ENCODE measurements around the gene IFIH1. TPM values are rescaled to one million over a fixed set of nuclear protein-coding genes. Genes with fewer than 3 reads are reported as not detected.

Gene IFIH1
- polyA plus RNA-seq, 1 experiment: 2.2 TPM

- H3K4me3 ChIP-seq (ENCODE audit: low read depth, low read length): no peak overlapping the region
- ChIA-PET POLR2A (interaction anchor here (1.2 to 2.2 kb wide), 2 partner anchors 9 to 36 kb away, joined by 5 to 16 read pairs; partner anchors contain the start of gene FAP), CTCF (interaction anchor here (0.6 to 2.5 kb wide), 4 partner anchors 9 to 646 kb away, joined by 3 to 37 read pairs (median 6); no protein-coding TSS in a partner anchor)
- no peak for DNase-seq (ENCODE audit: low read depth, low spot score)
- TF ChIP-seq, protein P1, sequence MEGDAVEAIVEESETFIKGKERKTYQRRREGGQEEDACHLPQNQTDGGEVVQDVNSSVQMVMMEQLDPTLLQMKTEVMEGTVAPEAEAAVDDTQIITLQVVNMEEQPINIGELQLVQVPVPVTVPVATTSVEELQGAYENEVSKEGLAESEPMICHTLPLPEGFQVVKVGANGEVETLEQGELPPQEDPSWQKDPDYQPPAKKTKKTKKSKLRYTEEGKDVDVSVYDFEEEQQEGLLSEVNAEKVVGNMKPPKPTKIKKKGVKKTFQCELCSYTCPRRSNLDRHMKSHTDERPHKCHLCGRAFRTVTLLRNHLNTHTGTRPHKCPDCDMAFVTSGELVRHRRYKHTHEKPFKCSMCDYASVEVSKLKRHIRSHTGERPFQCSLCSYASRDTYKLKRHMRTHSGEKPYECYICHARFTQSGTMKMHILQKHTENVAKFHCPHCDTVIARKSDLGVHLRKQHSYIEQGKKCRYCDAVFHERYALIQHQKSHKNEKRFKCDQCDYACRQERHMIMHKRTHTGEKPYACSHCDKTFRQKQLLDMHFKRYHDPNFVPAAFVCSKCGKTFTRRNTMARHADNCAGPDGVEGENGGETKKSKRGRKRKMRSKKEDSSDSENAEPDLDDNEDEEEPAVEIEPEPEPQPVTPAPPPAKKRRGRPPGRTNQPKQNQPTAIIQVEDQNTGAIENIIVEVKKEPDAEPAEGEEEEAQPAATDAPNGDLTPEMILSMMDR (IDR thresholded peaks at IDR 0.05; ENCODE audit: low read depth, low read length): no peak
- H3K9me3 ChIP-seq (ENCODE audit: control insufficient read depth, insufficient read depth, low read length): peaks cover 9% of the 10 kb centered on the region
- peak overlapping the region; percentile 43 for H3K27ac ChIP-seq (ENCODE audit: low read depth, low read length)
- no peaks in the 10 kb centered on the region for H3K27me3 ChIP-seq (ENCODE audit: control insufficient read depth, insufficient read depth, low read length)
Observed at GRCh38 chr2:162232671-162233070, 85.8 kb downstream of the IFIH1 start.

GRCh38 chr2:162232027-162232426, 86.5 kb downstream of the IFIH1 start:
- Histone ChIP-seq H3K27me3 (ENCODE audit: control insufficient read depth, insufficient read depth, low read length) (no peaks in the 10 kb centered on the region), H3K27ac (ENCODE audit: low read depth, low read length) (no peak overlapping the region), H3K4me3 (ENCODE audit: low read depth, low read length) (no peak overlapping the region), H3K9me3 (ENCODE audit: control insufficient read depth, insufficient read depth, low read length) (peaks cover 9% of the 10 kb centered on the region)
- TF ChIP-seq, protein P1 (IDR thresholded peaks at IDR 0.05; ENCODE audit: low read depth, low read length): no peak
- no peak for DNase-seq (ENCODE audit: low read depth, low spot score)
- CTCF ChIA-PET: interaction anchor here (0.6 to 2.5 kb wide), 5 partner anchors 10 to 646 kb away, joined by 3 to 37 read pairs (median 3); no protein-coding TSS in a partner anchor
- POLR2A ChIA-PET: interaction anchor here (1.2 to 2.2 kb wide), 2 partner anchors 10 to 35 kb away, joined by 5 to 16 read pairs; partner anchors contain the start of gene FAP

- ChIA-PET CTCF (interaction anchor here (2.1 to 2.5 kb wide), 2 partner anchors 9 to 10 kb away, joined by 13 to 37 read pairs; no protein-coding TSS in a partner anchor), POLR2A (interaction anchor here (2.2 kb wide), 1 partner anchor 11 kb away, joined by 16 read pairs; the partner anchor contains the start of gene FAP)
- Histone ChIP-seq H3K27me3 (ENCODE audit: control insufficient read depth, insufficient read depth, low read length) (no peaks in the 10 kb centered on the region), H3K4me3 (ENCODE audit: low read depth, low read length) (no peak overlapping the region), H3K27ac (ENCODE audit: low read depth, low read length) (no peak overlapping the region), H3K9me3 (ENCODE audit: control insufficient read depth, insufficient read depth, low read length) (peaks cover 9% of the 10 kb centered on the region)
- TF ChIP-seq, protein P1 (IDR thresholded peaks at IDR 0.05; ENCODE audit: low read depth, low read length): no peak
- DNase-seq (ENCODE audit: low read depth, low spot score): no peak
Observed at GRCh38 chr2:162230761-162231160, 87.7 kb downstream of the IFIH1 start.

DNA sequence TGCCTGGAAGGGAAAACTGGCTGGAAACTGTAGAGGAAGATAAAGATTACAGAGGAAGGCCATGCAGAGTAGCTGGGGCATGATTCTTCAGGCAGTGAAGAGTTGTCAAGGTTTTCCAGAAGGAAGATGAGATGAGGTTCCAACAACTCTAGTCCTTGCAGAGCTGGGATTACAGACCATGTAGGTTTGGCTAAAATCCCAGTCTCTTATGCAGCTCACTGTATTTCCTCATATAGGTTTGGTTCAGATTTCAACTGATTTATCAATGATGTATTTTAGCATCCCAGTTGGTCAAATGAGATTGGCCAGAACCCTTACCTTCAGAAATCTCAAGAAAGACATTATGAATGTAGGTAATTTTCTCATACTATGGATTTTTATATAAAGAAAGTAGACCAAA, 91.6 kb downstream of the IFIH1 start:
- ChIA-PET CTCF (interaction anchor here (1.9 kb wide), 1 partner anchor 71 kb away, joined by 8 read pairs; no protein-coding TSS in a partner anchor), POLR2A (no interaction called here)
- no peak for DNase-seq (ENCODE audit: low read depth, low spot score)
- TF ChIP-seq, protein P1 (IDR thresholded peaks at IDR 0.05; ENCODE audit: low read depth, low read length): no peak
- Histone ChIP-seq H3K27ac (ENCODE audit: low read depth, low read length) (no peak overlapping the region), H3K4me3 (ENCODE audit: low read depth, low read length) (no peak overlapping the region), H3K9me3 (ENCODE audit: control insufficient read depth, insufficient read depth, low read length) (no peaks in the 10 kb centered on the region), H3K27me3 (ENCODE audit: control insufficient read depth, insufficient read depth, low read length) (no peaks in the 10 kb centered on the region)

DNA sequence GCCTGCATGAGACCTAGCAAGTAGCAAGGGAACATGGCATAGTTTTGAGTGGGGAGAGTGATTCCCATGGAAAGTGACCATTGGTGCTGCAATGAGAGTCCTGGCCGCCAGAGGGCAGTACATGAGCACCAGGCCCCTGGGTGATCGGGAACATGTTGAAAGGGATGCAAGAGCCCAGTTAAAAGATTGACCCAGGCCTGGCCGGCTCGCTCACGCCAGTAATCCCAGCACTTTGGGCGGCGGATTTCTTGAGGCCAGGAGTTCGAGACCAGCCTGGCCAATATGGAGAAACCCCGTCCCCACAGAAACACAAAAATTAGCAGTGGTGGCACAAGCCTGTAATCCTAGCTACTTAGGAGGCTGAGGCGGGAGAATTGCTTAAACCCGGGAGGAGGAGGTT, 97.4 kb downstream of the IFIH1 start:
- ChIA-PET POLR2A (interaction anchor here (1.3 to 2.0 kb wide), 2 partner anchors 22 to 77 kb away, joined by 3 to 6 read pairs; partner anchors contain the start of gene FAP), CTCF (interaction anchor here (0.7 to 8.3 kb wide), 27 partner anchors 8 to 634 kb away, joined by 3 to 222 read pairs (median 5); no protein-coding TSS in a partner anchor)
- Histone ChIP-seq H3K27ac (ENCODE audit: low read depth, low read length) (no peak overlapping the region), H3K9me3 (ENCODE audit: control insufficient read depth, insufficient read depth, low read length) (no peaks in the 10 kb centered on the region), H3K4me3 (ENCODE audit: low read depth, low read length) (no peak overlapping the region), H3K27me3 (ENCODE audit: control insufficient read depth, insufficient read depth, low read length) (no peaks in the 10 kb centered on the region)
- TF ChIP-seq, protein P1 (IDR thresholded peaks at IDR 0.05; ENCODE audit: low read depth, low read length): peak; percentile 88
- no peak for DNase-seq (ENCODE audit: low read depth, low spot score)
